ENCODE results near the gene SH2D4B. TPM values are rescaled to one million over a fixed set of nuclear protein-coding genes. Genes with fewer than 3 reads are reported as not detected.

The SH2D4B gene
- total RNA-seq, 1 experiment from 2014 or later = not detected

DNA sequence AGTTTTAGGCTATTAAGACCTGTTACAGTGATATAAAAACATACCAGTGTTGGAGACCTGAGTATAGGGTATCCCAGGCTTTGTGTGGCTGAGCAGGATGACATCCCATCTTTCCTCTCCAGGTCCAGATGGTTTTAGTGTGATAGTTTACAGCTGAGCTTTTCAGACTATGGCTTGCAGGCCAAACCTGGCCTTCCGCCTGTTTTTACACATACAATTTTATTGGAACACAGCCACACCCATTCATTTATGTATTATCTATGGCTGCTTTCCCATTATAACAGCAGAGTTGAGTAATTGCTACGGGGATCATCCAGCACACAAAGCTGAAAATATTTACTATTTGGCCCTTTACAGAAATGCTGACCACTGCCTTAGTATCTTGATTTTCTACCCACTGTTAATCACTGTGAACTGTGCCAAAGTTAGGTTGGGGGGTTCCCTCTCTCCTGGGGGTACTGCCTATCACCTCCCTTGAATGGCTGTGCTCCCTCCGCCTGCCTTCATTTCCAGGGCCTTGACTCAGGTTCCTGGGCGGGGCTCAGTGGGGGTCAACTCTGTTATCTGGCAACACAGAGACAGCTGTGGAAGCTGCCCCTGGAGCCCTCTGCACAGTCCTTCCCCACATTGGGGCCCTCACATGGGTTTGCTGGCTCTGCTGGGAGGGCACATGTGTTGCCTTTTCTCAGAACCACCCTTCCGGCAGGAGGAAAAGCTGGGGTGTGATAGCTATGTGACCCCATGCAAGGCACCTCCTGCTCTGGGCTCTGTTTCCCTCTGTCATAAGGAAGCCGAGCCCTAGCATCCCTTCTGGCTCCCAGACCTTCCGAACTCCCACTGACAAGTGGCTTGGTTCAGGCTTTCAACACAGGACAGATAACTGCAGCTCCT lies 40.3 kb upstream of the SH2D4B start:
- no peak for ATAC-seq
- POLR2A ChIA-PET (ENCODE audit: unreplicated experiment) = no interaction called here

DNA sequence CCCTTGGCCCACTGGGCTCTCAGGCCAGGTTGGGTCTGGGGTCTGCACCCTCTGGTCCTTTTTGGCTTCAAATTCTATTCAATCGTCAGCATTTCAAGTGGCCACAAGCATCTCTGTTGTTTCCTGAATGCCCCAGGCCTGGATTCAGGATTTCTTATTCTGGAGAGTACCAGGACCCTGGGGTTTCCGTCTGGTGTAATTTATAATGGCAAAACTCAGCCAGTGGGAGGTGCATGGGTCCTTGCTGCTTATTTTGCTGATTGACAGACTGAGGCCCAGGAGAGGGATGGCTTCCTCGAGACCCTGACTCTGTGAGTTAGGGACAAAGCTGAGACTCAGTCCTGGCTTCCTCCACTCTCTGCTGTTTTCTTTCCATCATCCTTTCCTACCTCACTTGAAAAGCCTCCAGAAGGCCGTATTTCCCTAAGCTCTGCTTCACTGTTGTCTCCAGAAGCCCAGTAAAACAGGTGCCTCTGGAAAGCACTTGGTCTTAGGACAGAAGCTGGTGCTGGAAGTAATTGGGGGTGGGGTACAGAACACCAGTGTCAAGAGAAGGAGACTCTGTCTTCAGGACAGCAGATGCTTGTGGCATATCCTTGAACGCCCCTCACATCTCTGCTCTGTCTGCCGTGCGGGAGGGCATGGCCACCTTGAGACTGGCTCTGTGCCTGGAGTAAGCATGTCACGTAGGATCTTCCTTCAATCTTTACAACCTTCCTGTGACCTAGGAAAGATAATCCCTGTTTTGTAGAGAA lies 39.4 kb upstream of the SH2D4B start:
- DNase-seq = no peak
- Histone ChIP-seq H3K27me3 (ENCODE audit: low read length) (no peaks in the 10 kb centered on the region), H3K9ac (ENCODE audit: low read length) (no peak overlapping the region), H3K27ac (ENCODE audit: low read length) (no peak overlapping the region), H3K4me1 (ENCODE audit: insufficient read depth, low read length) (no peaks in the 10 kb centered on the region), H3K9me2 (replicated peaks; ENCODE audit: low read length) (no peaks in the 10 kb centered on the region), H3K79me2 (ENCODE audit: low read length) (no peaks in the 10 kb centered on the region), H3F3A (ENCODE audit: low read length, unreplicated experiment) (no peaks in the 10 kb centered on the region), H3K4me2 (ENCODE audit: low read length) (no peak overlapping the region), H2AFZ (ENCODE audit: low read length) (no peak overlapping the region), H3K36me3 (ENCODE audit: low read depth, low read length) (no peaks in the 10 kb centered on the region), H3K4me3 (ENCODE audit: low read length) (no peak overlapping the region), H3K9me3 (ENCODE audit: low read length) (no peaks in the 10 kb centered on the region), H4K20me1 (ENCODE audit: low read length) (no peaks in the 10 kb centered on the region)
- CTCF ChIA-PET = no interaction called here
- TF ChIP-seq EZH2phosphoT487 (IDR thresholded peaks at IDR 0.05; ENCODE audit: borderline replicate concordance, low read length) (no peak), EZH2 (IDR thresholded peaks at IDR 0.05; ENCODE audit: low read length, unreplicated experiment) (no peak)
- TF ChIP-seq, protein P1, sequence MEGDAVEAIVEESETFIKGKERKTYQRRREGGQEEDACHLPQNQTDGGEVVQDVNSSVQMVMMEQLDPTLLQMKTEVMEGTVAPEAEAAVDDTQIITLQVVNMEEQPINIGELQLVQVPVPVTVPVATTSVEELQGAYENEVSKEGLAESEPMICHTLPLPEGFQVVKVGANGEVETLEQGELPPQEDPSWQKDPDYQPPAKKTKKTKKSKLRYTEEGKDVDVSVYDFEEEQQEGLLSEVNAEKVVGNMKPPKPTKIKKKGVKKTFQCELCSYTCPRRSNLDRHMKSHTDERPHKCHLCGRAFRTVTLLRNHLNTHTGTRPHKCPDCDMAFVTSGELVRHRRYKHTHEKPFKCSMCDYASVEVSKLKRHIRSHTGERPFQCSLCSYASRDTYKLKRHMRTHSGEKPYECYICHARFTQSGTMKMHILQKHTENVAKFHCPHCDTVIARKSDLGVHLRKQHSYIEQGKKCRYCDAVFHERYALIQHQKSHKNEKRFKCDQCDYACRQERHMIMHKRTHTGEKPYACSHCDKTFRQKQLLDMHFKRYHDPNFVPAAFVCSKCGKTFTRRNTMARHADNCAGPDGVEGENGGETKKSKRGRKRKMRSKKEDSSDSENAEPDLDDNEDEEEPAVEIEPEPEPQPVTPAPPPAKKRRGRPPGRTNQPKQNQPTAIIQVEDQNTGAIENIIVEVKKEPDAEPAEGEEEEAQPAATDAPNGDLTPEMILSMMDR (conservative IDR thresholded peaks at IDR 0.05; ENCODE audit: low read depth, low read length) = no peak
- POLR2A ChIA-PET (ENCODE audit: unreplicated experiment) = no interaction called here
- ATAC-seq = no peak
- intact Hi-C loops (cut with micrococcal nuclease) = no loop called here
- BruUV-seq (replicated peaks) = no TSS peak

More for the DNA sequence above, 40.3 kb upstream of the SH2D4B start:
- no peak for TF ChIP-seq EZH2 (IDR thresholded peaks at IDR 0.05; ENCODE audit: low read length, unreplicated experiment)
- TF ChIP-seq, protein P1 (conservative IDR thresholded peaks at IDR 0.05; ENCODE audit: low read depth, low read length) = no peak
- TF ChIP-seq EZH2phosphoT487 (IDR thresholded peaks at IDR 0.05; ENCODE audit: borderline replicate concordance, low read length) = no peak
- DNase-seq = no peak
- Histone ChIP-seq H3K4me3 (ENCODE audit: low read length) (no peak overlapping the region), H2AFZ (ENCODE audit: low read length) (no peak overlapping the region), H3F3A (ENCODE audit: low read length, unreplicated experiment) (no peaks in the 10 kb centered on the region), H3K27ac (ENCODE audit: low read length) (no peak overlapping the region), H3K4me2 (ENCODE audit: low read length) (no peak overlapping the region), H3K27me3 (ENCODE audit: low read length) (no peaks in the 10 kb centered on the region), H3K9ac (ENCODE audit: low read length) (no peak overlapping the region), H3K9me2 (replicated peaks; ENCODE audit: low read length) (no peaks in the 10 kb centered on the region), H3K9me3 (ENCODE audit: low read length) (no peaks in the 10 kb centered on the region), H3K79me2 (ENCODE audit: low read length) (no peaks in the 10 kb centered on the region), H4K20me1 (ENCODE audit: low read length) (no peaks in the 10 kb centered on the region), H3K4me1 (ENCODE audit: insufficient read depth, low read length) (no peaks in the 10 kb centered on the region), H3K36me3 (ENCODE audit: low read depth, low read length) (no peaks in the 10 kb centered on the region)
- CTCF ChIA-PET = no interaction called here
- intact Hi-C loops (cut with micrococcal nuclease) = no loop called here
- no TSS peak for BruUV-seq (replicated peaks)

All from PC-3 (cell line).